ENCODE measurements around the gene TENM4. TPM values are rescaled to one million over a fixed set of nuclear protein-coding genes. Genes with fewer than 3 reads are reported as not detected.

Gene TENM4
- total RNA-seq, 1 experiment from 2014 or later = 9.9 TPM

- CTCF ChIA-PET = interaction anchor here (0.6 to 1.9 kb wide), 4 partner anchors 15 to 312 kb away, joined by 3 to 7 read pairs (median 4); no protein-coding TSS in a partner anchor
- peaks cover 4% of the 10 kb centered on the region for H3K36me3 Mint-ChIP-seq (ENCODE audit: insufficient read depth, unreplicated experiment)
- POLR2A ChIA-PET = interaction anchor here (0.6 kb wide), 1 partner anchor 179 kb away, joined by 3 read pairs; no protein-coding TSS in a partner anchor
- intact Hi-C loops (cut with micrococcal nuclease) = loop anchor here (5.0 to 10.0 kb wide), 4 partner anchors 155 to 1505 kb away; no protein-coding TSS in a partner anchor
- no peaks in the 10 kb centered on the region for H3K27me3 Mint-ChIP-seq (ENCODE audit: insufficient read depth, unreplicated experiment)
- no peaks in the 10 kb centered on the region for H3K9me3 Mint-ChIP-seq (ENCODE audit: unreplicated experiment)
- no TSS peak for BruUV-seq (replicated peaks)
- peaks cover 8% of the 10 kb centered on the region for H3K4me1 Mint-ChIP-seq (ENCODE audit: insufficient read depth, unreplicated experiment)
- TF ChIP-seq, protein P1, sequence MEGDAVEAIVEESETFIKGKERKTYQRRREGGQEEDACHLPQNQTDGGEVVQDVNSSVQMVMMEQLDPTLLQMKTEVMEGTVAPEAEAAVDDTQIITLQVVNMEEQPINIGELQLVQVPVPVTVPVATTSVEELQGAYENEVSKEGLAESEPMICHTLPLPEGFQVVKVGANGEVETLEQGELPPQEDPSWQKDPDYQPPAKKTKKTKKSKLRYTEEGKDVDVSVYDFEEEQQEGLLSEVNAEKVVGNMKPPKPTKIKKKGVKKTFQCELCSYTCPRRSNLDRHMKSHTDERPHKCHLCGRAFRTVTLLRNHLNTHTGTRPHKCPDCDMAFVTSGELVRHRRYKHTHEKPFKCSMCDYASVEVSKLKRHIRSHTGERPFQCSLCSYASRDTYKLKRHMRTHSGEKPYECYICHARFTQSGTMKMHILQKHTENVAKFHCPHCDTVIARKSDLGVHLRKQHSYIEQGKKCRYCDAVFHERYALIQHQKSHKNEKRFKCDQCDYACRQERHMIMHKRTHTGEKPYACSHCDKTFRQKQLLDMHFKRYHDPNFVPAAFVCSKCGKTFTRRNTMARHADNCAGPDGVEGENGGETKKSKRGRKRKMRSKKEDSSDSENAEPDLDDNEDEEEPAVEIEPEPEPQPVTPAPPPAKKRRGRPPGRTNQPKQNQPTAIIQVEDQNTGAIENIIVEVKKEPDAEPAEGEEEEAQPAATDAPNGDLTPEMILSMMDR (IDR thresholded peaks at IDR 0.05; ENCODE audit: unreplicated experiment) = no peak
- no peak overlapping the region for H3K27ac Mint-ChIP-seq (ENCODE audit: low read depth, unreplicated experiment)
- no peak overlapping the region for H3K4me3 Mint-ChIP-seq (ENCODE audit: unreplicated experiment)
- DNase-seq (ENCODE audit: unreplicated experiment) = no peak
Measured at GRCh38 chr11:78649361-78650215, 791.2 kb downstream of the TENM4 start.

GRCh38 chr11:78647986-78648875 lies 792.6 kb downstream of the TENM4 start:
- POLR2A ChIA-PET = no interaction called here
- TF ChIP-seq, protein P1 (IDR thresholded peaks at IDR 0.05; ENCODE audit: unreplicated experiment) = no peak
- Mint-ChIP-seq H3K27ac (ENCODE audit: low read depth, unreplicated experiment) (no peak overlapping the region), H3K27me3 (ENCODE audit: insufficient read depth, unreplicated experiment) (no peaks in the 10 kb centered on the region), H3K4me3 (ENCODE audit: unreplicated experiment) (no peak overlapping the region), H3K4me1 (ENCODE audit: insufficient read depth, unreplicated experiment) (peaks cover 8% of the 10 kb centered on the region), H3K9me3 (ENCODE audit: unreplicated experiment) (no peaks in the 10 kb centered on the region), H3K36me3 (ENCODE audit: insufficient read depth, unreplicated experiment) (peaks cover 4% of the 10 kb centered on the region)
- CTCF ChIA-PET = interaction anchor here (0.5 to 7.1 kb wide), 25 partner anchors 14 to 849 kb away, joined by 3 to 176 read pairs (median 4); no protein-coding TSS in a partner anchor
- BruUV-seq (replicated peaks) = no TSS peak
- no peak for DNase-seq (ENCODE audit: unreplicated experiment)
- intact Hi-C loops (cut with micrococcal nuclease) = loop anchor here (2.0 to 10.0 kb wide), 5 partner anchors 157 to 1507 kb away; no protein-coding TSS in a partner anchor

DNA sequence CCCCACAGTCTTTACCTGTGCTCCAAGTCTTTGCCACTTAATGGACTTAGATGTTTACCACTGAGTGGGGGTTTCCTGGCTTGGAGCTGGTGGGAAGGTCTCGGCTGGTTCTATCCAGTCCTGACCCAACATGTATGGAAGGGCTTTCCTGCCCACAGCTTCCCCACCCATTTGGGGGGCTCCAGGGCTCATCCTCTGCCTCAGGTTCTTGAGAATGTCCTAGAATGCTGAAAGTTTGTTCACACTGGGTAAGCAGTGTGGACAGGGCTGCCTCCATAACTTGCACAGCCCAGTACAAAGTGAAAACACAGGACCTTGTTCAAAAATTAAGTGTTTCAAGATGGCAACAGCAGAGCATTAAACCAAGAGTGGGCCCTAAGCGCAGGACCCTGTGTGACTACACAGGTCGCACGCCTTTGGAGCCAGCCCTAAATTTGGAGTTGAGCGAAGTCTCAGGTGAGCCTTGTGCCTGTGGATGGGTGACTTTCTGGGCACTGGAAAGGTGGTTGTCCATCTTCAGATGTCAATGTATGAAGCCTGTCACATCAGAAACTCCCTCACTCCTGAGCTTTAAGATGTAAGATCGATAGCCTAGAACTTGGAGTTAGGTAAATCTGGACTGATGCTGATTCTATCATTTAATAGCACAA lies 793.4 kb downstream of the TENM4 start:
- no peak for DNase-seq (ENCODE audit: unreplicated experiment)
- BruUV-seq (replicated peaks) = no TSS peak
- intact Hi-C loops (cut with micrococcal nuclease) = loop anchor here (2.0 to 10.0 kb wide), 5 partner anchors 157 to 1507 kb away; no protein-coding TSS in a partner anchor
- Mint-ChIP-seq H3K9me3 (ENCODE audit: unreplicated experiment) (no peaks in the 10 kb centered on the region), H3K4me3 (ENCODE audit: unreplicated experiment) (no peak overlapping the region), H3K36me3 (ENCODE audit: insufficient read depth, unreplicated experiment) (peaks cover 4% of the 10 kb centered on the region), H3K4me1 (ENCODE audit: insufficient read depth, unreplicated experiment) (peaks cover 8% of the 10 kb centered on the region), H3K27me3 (ENCODE audit: insufficient read depth, unreplicated experiment) (no peaks in the 10 kb centered on the region), H3K27ac (ENCODE audit: low read depth, unreplicated experiment) (no peak overlapping the region)
- TF ChIP-seq, protein P1 (IDR thresholded peaks at IDR 0.05; ENCODE audit: unreplicated experiment) = no peak
- ChIA-PET POLR2A (interaction anchor here (0.9 kb wide), 1 partner anchor 312 kb away, joined by 3 read pairs; no protein-coding TSS in a partner anchor), CTCF (interaction anchor here (0.5 to 7.1 kb wide), 49 partner anchors 8 to 1834 kb away, joined by 3 to 176 read pairs (median 5); no protein-coding TSS in a partner anchor)

All from MCF 10A (cell line).